ENCODE measurements around the gene RAG2. TPM values are rescaled to one million over a fixed set of nuclear protein-coding genes. Genes with fewer than 3 reads are reported as not detected.
A peak's percentile ranks its signal among the peaks of the same experiment; 100 is the strongest.

The RAG2 gene
- total RNA-seq, 6 experiments from 2014 or later, result not detected

DNA sequence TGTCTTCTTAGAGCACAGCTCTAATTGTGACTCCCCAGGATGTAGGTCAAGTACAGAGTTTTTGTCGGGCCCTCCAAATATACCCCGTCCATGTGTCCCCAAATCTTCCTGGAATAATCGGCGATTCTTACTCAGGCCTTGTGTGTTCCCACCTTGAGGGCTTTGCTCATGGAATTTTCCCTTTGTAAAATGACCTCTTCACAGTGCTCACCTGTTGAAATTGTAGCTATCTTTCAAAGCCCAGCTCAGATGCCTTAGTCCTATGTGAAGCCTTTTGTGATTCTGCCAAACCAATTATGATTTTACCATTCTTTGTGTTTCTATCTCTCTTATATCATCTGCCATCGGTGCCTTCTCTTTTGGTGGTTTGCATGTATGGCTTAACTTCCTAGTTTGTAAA is 30.1 kb upstream of the RAG2 start:
- no peak for DNase-seq
- H3K36me3 Mint-ChIP-seq (ENCODE audit: low read depth), result no peaks in the 10 kb centered on the region
- H3K27me3 Mint-ChIP-seq (ENCODE audit: insufficient read depth), result no peaks in the 10 kb centered on the region; the same call in 1 of the 2 replicates
- no peak overlapping the region for H3K4me3 Mint-ChIP-seq
- no peaks in the 10 kb centered on the region for H3K9me3 Mint-ChIP-seq
- no peaks in the 10 kb centered on the region; the same call in 1 of the 2 replicates for H3K4me1 Mint-ChIP-seq (ENCODE audit: low read depth)
- no peak overlapping the region for H3K27ac Mint-ChIP-seq
- TF ChIP-seq, protein P1, sequence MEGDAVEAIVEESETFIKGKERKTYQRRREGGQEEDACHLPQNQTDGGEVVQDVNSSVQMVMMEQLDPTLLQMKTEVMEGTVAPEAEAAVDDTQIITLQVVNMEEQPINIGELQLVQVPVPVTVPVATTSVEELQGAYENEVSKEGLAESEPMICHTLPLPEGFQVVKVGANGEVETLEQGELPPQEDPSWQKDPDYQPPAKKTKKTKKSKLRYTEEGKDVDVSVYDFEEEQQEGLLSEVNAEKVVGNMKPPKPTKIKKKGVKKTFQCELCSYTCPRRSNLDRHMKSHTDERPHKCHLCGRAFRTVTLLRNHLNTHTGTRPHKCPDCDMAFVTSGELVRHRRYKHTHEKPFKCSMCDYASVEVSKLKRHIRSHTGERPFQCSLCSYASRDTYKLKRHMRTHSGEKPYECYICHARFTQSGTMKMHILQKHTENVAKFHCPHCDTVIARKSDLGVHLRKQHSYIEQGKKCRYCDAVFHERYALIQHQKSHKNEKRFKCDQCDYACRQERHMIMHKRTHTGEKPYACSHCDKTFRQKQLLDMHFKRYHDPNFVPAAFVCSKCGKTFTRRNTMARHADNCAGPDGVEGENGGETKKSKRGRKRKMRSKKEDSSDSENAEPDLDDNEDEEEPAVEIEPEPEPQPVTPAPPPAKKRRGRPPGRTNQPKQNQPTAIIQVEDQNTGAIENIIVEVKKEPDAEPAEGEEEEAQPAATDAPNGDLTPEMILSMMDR (IDR thresholded peaks at IDR 0.05), result no peak

DNA sequence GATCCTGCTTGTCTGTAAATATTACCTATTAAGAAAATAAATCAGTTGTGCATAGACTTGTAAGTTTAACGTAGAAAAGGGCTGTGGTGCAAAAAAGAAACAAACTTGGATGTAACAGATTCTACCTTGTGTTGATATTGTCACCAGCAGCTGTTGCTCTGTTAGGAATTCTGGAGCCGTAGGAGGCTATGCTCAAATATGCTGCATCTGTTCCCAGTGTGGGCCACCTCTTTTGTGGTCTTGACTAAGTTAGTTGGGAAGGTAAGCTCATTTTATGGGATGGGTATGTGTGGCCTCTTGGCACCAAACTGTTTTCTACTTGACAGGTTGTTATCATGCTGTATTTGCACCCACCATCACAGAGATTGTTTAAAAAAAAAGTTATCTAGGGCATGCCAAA is 29.4 kb upstream of the RAG2 start:
- H3K4me1 Mint-ChIP-seq (ENCODE audit: low read depth), result no peaks in the 10 kb centered on the region; the same call in 1 of the 2 replicates
- H3K36me3 Mint-ChIP-seq (ENCODE audit: low read depth), result no peaks in the 10 kb centered on the region
- no peak for DNase-seq
- H3K9me3 Mint-ChIP-seq, result no peaks in the 10 kb centered on the region
- TF ChIP-seq, protein P1 (IDR thresholded peaks at IDR 0.05), result no peak
- no peak overlapping the region for H3K4me3 Mint-ChIP-seq
- H3K27me3 Mint-ChIP-seq (ENCODE audit: insufficient read depth), result no peaks in the 10 kb centered on the region; the same call in 1 of the 2 replicates
- no peak overlapping the region for H3K27ac Mint-ChIP-seq

DNA sequence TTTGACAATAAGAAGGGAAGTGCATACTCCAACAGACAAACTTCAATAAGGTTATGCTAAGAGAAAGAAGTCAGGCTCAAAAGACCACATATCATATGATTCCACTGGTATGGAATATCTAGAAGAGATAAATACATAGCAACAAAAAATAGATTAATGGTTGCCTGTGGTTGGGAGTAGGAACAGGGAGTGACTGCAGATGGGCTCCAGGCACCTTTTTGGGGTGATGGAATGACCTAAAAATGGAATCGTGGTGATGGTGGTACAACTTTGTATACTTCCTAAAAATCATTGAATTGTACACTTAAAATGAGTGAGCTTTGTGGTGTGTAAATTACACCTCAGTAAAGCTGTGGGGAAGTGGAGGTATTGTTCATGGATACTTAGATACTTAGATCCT is 29.0 kb upstream of the RAG2 start:
- no peak overlapping the region for H3K4me3 Mint-ChIP-seq
- H3K9me3 Mint-ChIP-seq, result no peaks in the 10 kb centered on the region
- TF ChIP-seq, protein P1 (IDR thresholded peaks at IDR 0.05), result no peak
- H3K4me1 Mint-ChIP-seq (ENCODE audit: low read depth), result no peaks in the 10 kb centered on the region; the same call in 1 of the 2 replicates
- DNase-seq, result no peak
- no peak overlapping the region for H3K27ac Mint-ChIP-seq
- no peaks in the 10 kb centered on the region for H3K36me3 Mint-ChIP-seq (ENCODE audit: low read depth)
- no peaks in the 10 kb centered on the region; the same call in 1 of the 2 replicates for H3K27me3 Mint-ChIP-seq (ENCODE audit: insufficient read depth)

- H3K9me3 Mint-ChIP-seq, result no peaks in the 10 kb centered on the region
- TF ChIP-seq, protein P1 (IDR thresholded peaks at IDR 0.05), result no peak
- 0 out of 2 replicates have a peak, but pooled peaks cover 6% of the 10 kb centered on the region for H3K4me1 Mint-ChIP-seq (ENCODE audit: low read depth)
- H3K27me3 Mint-ChIP-seq (ENCODE audit: insufficient read depth), result no peaks in the 10 kb centered on the region
- no peak overlapping the region for H3K27ac Mint-ChIP-seq
- no peaks in the 10 kb centered on the region for H3K36me3 Mint-ChIP-seq (ENCODE audit: low read depth)
- no peak overlapping the region for H3K4me3 Mint-ChIP-seq
- no peak for DNase-seq
These were observed 25.5 kb upstream of the RAG2 start for GRCh38 chr11:36623494-36623893.

DNA sequence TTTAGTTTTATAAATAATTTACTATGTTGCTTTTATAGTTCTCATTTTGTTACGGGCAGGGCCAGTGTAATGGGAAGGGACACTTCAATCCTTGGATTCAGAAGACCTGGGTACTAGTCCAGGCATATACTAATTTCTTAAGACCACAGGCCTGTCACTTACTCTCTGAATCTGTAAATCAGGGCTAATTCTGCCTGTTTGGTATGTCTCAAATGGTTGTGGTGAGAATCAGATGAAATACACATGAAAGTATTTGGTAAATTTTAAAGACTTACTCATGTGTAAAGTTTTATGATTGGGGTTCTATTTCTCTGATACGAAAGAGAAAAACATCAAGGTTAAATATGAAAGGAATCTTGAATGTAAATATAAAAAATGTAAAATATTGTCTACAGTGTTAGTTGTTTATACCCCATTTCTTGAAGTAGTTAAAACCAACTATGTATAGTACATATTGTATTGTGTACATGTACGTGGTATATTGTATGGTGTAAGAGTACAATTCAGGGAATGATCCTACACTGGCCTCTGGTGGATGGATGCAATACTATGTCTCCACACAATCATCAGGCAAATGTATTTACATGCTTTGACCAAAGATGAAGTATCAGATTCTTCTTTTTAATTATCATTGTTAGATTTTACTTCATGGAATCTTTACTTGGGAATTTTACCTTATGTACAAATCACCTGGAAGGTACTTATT is 24.5 kb upstream of the RAG2 start:
- TF ChIP-seq, protein P1 (IDR thresholded peaks at IDR 0.05), result peak; percentile 73
- H3K27ac Mint-ChIP-seq, result no peak overlapping the region
- H3K4me3 Mint-ChIP-seq, result no peak overlapping the region
- no peaks in the 10 kb centered on the region for H3K36me3 Mint-ChIP-seq (ENCODE audit: low read depth)
- H3K4me1 Mint-ChIP-seq (ENCODE audit: low read depth), result 0 out of 2 replicates have a peak, but pooled peaks cover 6% of the 10 kb centered on the region
- no peaks in the 10 kb centered on the region for H3K27me3 Mint-ChIP-seq (ENCODE audit: insufficient read depth)
- peak; percentile 13 for DNase-seq
- H3K9me3 Mint-ChIP-seq, result no peaks in the 10 kb centered on the region

Data from HFFc6 (cell line).